ENCODE measurements around the gene CLMN.

CLMN gene

DNA sequence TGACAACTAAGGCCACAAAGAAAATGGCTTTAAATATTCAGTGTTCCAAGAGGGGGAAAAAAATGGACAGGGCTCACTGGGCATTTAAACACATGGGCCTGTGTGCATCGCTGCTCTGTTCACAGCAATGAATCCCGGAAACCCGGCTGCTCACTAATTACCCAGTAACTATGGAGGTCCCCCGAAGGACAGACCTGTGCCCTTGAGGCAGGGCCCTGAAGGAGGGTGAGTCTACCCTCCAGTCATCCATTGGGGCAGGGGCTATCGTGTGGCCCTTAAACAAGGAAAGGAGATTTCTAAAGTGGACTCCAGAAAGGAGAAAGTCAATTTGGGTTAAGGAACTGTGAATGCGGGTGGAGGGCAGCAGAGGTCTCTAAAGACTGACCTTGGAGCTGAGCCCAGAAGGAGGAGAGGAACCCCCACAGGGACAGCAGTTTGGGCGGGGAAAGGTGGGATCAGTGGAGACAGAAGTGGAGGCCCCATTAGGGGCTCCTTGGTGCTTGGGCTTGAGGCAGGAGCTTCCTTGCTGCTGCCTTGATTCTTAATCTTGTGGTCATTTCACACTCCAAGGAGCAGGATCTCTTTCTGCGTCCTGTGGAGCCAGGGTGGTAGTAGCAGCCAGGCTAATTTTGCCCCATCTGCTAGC lies 1.4 kb upstream of the CLMN start:
- no peak for DNase-seq

DNA sequence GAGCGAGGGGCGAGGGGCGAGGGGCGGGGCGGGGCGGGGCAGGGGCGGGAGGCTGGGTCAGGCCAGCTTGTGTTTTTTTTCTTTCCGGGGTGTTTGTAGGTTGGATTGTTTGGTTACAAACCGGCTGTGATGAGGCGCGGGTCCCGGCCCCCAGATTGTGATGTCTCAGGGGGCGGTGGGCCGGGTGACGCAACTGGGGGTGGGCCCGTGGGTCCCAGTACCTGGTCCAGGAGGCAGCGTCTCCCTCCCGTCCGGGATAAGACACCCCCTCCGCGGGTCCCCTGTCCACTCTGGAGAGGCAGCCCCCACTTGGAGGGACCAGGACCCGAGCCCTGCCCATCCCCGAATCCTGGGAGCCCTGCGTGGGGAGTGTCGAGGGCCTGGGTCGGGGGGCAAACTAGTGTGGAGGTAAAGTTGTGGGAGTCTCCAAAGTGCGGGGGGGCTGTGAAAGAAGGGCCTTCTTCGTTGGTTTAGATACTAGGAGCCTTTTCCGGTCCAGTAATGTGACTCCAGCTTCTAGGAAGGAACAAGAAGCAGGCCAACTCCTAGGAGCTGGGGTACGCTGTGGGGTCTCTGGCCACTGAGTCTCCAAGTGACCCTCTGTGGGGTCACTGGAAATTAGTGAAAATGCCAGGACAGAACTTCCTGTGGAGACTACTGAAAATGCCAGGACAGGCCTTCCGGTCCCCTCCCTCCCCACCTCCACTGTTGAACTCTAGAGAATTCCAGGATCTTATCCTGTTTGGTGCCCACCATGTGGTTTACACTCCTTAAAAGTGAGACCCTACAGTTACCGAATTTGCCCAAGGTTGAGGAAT lies 579 bp upstream of the CLMN start:
- no peak for DNase-seq

DNA sequence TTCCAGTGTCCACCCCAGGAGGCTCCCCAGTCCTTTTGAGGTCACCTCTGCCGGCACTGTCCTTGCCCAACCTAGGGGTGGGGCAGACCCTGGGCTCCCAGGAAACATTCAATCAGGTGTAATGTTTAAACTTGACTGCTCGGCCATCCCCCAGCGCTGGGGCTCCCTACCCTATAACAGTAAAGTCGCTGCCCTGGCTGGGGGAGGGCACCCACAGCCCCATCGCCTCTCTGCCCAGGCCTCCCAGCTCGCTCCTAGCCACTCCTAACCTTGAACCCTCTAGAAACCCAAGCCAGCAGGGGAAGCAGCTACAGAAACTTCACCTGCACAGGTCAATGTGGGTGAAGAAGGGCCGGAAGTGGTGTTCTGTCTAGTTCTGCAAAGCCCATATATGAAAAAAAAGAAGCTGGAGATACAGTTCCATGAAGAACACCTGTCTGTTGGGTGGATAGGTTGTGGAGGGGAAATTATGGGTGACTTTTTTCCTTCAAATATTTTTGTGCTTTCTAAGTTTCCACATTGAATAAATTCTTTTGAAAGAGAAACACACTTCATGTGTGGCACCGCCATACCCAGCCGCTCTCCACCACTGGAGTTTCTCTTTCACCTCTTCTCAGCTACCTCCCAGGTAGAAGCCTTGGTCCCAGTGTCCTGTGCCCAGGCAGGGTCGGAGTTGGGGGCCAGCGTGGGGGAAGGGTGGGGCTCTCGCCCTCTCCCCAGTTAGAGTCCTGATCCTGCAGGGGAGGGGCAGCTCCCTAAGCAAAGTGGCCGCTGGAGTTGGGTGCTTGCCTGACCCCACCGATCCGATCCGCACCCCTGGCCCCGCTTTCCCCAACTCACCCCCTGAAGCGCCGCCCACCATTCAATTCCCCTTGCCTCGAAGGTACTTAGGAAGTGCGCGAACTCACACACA lies 1.1 kb downstream of the CLMN start:
- no peak for DNase-seq

DNA sequence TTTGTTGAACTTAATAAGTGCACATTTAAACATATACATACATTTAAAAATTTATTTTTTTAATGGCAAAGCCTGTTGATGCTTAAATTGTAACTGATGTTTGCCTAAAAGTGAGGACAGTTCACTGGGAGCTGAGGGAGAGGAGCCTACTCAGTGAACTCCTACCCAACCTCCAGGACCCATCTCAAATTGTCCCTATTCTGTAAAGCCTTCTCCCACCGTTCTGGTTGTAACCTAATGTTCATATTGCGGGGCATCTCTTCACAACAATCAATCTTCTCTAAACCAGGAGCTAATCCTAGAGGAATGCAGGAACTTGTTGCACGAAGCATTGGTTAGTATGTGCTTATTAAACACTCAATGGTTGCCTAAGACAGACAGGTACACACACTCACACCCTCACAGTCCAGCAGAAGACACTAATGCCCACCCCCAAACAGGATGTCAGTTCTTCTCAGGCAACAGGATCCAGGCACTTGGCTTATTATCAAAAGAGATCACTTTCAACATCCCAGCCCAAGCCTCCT lies 1.8 kb downstream of the CLMN start:
- no peak for DNase-seq

DNA sequence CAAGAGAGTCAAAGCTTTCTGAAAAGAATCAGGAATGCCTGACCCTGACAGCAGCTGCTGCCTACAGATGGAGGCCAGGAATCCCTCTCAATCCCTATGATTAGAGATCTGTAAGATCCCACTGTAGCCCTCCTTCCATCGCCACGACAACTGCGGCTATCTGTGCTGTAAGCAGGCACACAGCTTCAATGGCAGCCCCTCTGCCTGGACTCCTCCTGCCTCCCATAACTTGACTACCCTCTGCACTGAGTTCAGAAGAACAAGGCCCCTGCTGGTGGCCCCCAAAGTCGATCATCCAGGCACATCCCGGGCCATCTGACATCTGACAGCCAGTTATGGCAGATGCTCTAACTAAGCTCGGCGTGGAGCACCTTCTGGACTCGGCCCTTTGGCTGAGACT lies 2.9 kb downstream of the CLMN start:
- DNase-seq, result no peak

DNA sequence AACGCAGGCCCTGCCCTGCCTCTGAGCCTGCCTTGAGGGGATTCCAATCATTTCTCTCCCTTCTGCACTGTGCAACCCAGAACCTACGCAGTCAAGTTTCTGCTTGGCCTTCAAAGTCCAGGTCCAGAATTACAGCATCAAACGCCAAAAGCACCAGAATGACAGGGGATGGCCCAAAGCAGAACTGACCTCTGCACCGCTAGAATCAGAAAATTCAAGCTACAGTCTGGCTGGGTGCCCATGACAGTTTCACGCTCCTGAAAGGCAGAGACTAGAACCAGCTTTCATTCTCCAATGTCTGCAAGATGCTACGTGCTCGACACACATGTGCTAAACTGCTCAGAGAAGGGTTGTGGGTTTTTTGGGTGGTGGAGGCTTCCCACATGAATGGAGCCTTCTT lies 4.1 kb downstream of the CLMN start:
- no peak for DNase-seq

DNA sequence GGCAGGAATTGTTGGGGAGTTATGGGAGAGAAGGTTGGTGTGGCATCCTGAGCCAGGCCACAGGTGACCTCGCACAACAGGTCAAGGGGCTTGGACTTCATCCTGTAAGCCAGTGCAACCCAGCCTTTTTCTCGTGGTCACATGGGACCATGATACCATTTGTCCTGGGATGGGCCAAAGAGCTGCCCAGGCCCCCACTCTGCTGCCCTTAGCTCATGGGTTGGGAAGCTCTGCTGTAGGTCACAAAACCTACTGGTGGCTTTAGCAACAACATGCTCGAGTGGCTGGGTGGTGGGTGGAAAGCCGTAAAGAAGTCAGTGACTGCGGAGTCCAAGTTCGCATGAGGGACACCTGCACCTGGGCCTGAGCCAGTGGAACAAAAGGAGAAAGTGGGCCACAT lies 4.6 kb downstream of the CLMN start:
- no peak for DNase-seq

DNA sequence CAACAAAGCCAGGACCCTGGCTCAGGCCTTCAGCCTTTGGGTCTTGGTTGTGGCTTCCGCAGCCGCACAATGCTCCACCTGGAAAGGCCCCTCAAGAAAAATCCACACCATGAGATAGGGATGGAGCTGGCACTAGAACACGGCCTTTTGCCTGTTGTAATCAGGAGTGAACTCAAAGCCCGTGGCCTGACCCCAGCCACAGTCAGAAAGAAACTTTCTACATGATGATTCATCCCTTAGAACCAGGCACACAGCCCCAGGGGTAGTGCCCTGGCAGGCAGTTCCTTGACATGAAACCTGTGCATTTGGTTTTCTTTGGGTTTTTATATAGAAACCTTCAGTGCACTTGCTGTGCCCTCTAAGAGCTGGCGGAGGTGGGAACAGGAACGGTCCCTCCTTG lies 5.1 kb downstream of the CLMN start:
- no peak for DNase-seq

DNA sequence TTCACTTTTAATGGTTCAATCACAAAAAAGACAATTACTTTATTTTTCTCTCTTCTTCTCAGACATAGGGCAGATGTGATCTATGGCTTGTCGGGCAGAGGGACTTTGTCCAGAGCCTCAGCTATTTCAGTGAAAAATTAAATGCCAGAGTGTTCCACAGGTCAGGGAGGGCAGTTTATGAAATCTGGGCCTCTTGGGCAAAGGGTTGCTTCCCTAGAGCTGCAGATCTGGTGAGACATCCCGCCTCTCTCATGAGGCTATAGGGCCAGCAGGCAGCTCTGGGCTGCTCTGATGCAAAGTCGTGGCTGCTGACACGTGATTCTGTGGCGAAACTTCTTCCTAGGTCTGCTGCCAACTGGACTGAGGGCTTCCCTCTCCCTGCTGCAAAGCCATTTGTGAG lies 6.0 kb downstream of the CLMN start:
- peak; percentile 69 for DNase-seq

DNA sequence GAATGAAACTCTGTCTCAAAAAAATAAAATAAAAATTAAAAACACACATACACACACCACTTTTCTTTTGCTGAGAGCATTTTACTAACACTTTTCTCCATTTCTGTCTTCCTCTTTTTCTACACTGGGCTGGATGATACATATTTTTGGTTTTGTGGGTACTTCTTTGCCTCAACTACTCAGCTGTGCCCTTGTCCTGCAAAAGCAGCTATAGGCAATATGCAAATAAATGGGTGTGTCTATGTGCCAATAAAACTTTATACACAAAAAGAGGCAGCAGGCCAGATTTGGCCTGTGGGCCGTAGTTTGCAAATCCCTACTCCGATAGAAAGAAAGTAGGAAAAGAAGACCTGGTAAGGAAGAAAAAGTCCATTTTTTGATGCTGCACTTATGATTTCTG lies 6.5 kb downstream of the CLMN start:
- DNase-seq, result no peak

DNA sequence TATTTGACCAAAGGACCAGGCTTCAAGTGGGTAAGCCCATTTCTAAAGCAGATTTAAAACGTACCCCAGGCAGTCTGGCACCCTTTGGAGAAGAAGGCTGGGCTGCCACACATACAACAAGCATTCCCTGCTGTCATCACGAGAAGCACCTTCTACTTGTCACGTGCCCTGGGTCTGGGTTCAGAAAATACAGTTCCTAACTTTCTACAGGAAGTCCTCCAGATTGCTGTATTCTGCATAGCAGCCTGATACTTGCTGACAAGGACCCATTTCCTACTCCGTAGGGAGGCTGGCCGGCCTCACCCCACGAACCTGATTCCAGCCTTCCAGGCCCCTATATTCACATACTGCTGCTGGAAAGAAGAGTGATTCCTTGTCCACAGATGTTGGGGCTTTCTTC lies 7.4 kb downstream of the CLMN start:
- no peak for DNase-seq

DNA sequence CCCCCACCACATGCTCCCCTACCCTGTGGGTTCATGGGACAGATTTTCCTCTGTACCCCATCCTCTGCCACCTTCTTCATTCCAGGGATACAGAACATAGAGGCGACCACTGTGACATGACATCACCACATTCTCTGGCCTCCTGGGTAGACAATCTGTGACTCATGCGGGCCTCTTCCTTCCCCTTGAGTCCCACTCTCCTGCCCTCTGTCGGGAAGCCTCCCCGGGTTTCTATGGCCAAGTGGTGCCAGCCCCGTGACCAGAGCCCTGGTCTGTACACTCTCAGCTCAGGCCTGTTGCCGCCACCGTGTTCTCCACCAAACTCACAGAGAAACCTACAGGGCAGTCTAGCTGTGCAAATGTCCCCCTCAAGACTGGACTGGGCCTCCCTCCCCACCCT lies 8.0 kb downstream of the CLMN start:
- DNase-seq, result no peak

DNA sequence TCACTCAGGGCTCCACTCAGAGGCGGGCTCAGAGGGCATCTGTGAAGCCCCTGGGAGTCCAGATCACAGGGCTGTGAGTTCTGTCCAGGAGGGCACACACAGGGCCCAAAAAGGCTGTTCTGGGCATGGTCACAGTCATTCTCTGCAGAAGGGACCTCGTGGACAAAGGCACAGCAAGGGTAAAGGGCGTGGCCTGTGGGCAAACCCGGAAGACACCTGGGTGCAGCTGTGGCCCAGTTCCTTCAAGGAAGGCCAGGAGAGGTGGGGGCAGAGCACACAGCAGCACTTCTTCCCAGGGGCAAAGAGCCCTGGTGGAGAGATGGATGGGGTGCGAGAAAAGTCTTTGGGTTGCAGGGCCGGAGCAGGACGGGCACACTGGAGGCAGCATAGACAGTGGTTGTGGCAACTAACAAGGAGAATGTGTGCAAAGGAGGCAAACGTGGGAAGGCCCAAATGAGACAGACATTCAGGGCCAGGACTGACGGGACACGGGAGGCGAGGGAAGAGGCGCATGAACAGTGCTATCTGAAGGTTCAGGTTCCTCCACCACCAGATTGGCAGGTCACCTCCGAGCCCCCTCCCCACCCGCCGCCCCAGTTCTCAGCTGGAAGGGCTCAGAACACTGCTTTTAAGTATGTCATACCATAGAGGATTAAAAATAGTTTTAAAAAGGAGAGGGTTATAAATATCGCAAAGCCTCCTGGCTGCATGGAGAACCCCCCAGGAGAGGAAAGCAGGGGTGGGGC lies 8.9 kb downstream of the CLMN start:
- no peak for DNase-seq

DNA sequence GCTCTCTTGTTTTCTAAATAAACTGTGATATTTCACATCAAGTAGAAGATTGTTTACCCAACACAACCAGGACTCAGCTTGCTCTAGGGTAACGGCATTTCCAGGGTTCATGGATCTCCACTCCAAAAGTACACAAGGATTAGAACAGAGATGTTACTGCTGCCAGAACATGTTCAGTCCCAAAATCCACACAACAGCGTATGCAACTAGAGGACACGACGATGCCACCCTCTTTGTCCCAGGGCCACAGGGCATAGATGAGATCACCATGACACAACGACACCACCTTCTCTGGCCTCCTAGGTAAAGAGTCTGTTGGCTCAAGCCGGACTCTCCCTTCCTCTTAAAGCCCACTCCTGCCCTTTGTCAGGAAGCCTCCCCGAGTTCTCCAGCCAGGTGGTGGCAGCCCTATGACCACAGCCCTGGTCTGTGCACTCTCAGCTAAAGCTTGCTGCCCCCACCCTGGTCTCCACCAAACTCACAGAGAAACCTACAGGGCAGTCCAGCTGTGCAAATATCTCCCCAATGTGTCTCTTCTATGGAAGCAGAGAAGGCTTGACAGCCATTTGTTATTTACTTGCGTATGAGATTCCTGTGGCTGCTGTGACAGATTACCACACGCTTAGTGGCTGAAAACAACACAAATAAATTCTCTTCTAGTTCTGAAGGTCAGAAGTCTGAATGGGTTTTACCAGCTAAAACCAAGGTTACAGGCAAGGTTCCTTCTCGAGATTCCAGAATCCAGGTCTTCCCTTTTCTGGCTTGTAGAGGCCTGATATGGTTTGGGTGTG lies 10.3 kb downstream of the CLMN start:
- no peak for DNase-seq

DNA sequence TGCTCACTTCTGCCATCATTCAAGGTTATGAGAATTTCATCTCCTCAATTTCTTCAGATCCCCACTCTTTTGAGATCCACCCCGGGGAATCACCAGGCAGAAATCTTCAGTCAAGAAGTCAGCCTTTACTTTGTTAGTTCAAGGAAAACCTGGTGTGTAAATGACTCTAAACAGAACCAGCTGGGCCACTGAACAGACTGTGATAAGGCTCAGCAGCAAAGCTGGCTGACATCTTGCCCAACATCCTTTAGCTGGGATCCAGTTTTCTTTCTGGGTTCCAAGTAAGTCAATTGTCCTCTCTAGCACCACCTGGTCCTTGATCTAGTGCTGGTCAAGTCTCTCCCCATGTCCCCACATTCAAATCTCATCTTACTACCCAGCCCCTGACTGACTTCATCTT lies 11.6 kb downstream of the CLMN start:
- no peak for DNase-seq

DNA sequence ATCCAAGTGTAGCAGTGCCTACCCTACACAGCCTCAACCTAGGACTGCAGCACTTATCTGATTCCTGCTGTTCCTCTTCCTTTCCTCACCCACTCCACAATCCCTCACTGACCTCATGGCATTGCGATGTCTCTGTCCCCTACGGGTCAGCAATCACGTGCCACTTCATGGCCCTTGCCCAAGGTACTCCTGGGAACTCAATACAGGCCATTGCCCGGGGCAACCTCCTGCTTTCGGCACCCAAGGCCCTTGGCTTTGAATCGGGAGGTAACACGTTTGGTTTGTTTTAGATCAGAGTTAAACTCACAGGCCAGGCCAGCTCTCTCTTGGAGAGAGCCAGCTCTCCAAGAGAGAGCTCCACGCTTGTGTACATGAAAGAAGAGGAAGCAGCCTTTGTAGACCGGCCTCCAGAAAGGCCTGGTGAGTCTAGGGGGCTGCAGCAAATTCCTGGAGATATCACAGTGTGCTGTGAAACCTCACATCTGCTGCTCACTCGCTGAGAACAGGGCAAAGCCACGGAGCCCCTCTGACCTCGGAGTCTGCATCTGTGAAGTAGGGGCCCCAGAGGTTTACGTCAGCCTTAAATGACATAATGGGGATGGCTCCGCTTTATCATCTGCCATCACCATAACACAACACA lies 12.2 kb downstream of the CLMN start:
- peak in 1 of 2 donors; percentile 63 for DNase-seq

DNA sequence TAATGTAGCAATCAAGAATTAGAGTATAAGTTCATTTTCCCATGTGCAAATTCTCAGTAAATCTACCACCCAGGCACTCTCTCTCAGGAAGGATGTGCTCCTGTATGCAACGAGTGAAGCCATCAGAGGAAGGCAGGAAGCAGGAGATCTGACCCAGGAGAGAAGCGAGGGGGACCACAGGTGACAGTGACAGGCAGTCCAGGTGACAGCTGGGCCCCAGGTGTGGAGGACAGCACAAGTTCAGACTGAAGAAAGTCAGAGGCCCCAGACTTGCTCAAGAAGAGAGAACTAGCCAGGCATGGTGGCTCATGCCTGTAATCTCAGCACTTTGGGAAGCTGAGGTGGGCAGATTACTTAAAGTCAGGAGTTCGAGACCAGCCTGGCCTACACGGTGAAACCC lies 13.8 kb downstream of the CLMN start:
- no peak for DNase-seq

DNA sequence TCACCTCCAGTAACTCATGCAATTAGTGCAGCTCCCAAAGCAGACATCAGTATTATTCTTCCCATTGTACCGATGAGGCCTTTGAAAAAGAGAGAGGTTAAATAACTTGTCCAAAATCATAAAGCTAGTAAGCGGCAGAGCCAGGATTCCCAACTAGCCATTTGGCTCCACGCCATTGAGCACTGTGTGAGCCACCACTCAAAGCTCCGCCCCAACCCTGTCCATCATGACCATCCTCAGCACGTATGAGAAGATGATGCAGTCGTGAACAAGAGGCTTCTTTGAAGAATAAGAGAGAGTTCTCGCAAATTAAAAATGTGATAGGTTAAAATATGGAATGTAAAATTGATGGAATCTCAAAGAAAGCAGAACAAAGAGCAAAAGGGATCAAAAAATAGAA lies 14.6 kb downstream of the CLMN start:
- DNase-seq, result peak; percentile 44 to 48

DNA sequence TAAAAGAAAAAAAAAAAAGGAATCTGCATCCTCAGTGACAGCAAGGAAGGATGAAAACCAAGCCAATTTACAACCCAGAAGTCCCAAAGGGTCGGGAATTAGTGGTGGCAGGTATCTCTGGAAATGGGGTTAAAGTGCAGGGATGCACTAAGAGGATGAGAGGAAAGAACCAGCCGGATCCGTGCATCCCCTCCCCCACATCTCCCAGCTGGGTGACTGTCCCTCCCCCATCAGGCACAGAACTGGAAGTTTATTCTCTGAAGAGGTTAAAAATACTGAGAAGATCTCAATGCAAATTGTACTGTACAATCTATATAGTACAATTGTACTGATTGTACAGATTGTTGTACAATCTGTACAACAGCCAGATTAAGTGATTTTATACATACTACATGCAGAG lies 15.4 kb downstream of the CLMN start:
- DNase-seq, result no peak

DNA sequence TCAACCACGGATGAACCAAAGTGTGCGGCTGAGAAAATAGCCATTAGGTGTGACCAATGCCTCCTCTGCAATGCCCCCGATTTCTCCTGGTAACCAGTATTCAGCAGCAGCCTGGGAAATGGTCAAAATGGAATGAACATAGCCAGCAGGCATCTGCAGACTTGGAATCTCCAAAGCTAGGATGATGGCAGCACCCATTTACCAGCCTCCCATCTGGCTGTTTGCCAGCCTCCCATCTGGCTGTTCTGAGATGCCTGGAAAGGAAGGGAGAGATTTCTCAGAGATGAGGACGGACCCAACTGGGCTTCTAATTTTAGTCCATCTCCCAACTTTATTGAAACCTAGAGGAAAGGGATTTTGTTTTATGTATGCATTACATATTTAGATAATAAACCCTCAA lies 16.2 kb downstream of the CLMN start:
- peak; percentile 49 to 65 for DNase-seq
